Germinal center (tissue), 1 donor: ENCODE data around the gene TMEM259.

Experiments
- DNase-seq: peaks from one replicate; pipeline ENCODE4 v3.0.0; 2012; ENCODE audit warnings: mixed read lengths, low spot score

Gene TMEM259

DNA sequence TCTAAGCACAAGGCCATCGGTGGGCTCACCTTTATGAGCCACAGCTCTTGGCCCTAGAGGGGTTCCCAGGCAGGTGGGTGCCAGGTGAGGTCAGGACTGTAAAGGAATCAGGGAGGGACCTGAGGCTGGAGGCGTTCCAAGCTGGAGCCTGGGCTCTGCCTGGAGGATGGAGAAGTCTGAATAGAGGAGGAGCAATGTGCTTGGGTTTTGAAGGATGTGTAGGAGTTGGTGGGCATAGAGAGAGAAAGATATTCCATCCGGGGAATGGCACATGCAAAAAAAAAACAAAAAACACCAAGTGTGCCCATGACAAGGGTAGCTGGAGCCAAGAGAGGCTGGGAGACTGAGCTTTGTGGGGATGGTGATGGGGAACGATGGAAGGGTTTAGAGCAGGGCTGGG is 18.3 kb downstream of the TMEM259 start:
- no peak for DNase-seq

DNA sequence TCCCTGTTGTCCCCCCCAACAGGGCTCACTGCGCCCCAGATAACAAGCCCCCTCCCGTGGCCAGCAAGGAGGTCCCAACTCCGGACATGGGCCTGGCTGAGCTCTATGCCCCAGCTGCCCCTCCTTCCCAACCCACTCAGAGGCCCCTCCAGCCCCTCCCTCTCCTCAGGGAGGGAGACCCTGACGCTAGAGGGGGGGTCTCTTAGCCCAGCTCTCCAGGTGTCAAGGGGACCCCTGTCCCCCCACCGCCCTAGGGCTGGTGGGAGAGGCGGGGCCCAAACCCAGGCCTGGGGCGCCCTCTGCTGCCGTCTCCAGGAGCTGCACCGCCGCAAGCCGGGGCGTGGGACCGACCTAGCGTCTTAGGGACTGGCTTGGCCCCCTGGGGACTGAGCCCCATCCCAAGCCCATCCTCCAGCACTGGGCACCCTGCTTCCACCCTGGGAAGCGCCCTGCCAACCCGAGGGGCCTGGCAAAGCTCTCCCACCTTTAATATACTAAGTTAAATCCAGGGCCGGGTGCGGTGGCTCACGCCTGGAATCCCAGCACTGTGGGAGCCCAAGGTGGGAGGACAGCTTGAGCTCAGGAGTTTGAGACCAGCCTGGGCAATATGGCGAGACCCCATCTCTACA is 19.3 kb downstream of the TMEM259 start:
- DNase-seq: peak; percentile 74

DNA sequence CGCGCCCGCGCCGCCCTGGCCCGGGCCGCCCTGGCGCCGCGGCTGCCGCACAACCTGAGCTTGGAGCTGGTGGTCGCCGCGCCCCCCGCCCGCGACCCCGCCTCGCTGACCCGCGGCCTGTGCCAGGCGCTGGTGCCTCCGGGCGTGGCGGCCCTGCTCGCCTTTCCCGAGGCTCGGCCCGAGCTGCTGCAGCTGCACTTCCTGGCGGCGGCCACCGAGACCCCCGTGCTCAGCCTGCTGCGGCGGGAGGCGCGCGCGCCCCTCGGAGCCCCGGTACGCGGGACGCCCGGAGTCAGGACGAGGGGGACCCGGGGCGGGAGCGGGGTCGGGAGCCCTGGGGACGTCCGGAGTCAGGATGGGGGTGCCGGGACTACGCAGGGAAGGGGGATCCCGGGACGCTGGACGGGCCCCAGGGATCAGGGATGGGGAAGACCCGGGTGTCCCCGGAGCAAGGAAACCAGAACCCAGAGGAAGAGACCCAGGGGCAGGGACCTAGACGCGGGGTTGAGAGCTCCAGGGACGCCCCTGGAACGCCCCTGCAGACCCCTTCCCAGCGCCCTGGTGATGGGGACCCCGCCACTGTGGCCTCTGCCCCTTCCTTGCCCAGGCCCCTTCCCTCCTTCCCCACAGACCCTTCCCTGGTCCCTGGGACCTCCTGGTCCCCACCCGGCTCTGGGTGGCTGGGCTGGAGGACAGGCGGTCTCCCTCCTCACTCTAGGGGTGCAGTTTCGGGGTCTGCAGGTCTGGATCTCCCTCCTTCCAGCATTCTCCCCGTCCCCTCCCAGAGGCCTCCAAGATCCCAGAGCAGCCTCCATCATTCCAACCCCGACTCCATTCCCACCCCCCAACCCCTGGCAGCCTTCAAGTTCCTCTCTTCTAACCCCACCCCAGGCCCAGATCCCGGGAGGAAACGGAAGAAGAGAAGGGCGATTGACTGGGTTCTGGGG is 20.1 kb downstream of the TMEM259 start:
- DNase-seq: no peak

DNA sequence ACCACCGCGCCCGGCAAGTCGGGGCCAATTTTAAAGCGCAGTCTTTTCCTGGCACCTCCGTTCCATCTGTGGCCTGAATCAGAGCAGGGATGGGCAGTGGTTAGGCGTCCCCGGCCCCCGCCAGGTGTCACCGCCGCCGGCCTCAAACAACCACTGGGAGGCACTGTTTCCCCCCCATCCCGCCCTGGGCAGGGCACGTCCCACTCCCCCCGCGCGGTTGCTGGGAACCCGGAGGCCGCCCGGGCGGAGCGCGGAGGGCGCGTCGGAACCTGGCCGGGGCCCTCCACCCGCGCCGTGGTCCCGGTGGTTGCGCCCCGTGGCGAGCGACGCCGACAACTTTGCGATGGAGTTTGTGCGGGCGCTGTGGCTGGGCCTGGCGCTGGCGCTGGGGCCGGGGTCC is 20.8 kb downstream of the TMEM259 start, which contains the start of gene GRIN3B:
GRIN3B (plus strand) TSS at position 325 of the 400 bp plus-strand sequence; CDS start at position 344, 19 bp downstream.
- peak; percentile 85 for DNase-seq

DNA sequence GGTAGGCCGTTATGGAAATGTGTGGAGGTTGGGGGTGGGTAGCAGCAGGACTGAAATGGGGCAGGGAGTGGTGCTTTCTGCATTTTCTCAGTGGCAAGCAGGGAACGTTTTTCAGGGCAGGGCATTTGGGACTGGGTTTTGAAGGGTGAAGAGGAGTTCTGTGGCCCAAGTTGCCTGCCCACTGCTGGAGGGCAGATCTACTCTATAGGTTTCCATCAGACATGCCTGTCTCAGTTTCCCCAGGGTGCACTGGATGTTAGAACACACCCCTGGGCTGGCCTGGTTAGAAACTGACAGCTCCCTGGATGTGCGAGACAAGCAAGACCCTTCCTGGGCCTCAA is 21.6 kb downstream of the TMEM259 start:
- no peak for DNase-seq

DNA sequence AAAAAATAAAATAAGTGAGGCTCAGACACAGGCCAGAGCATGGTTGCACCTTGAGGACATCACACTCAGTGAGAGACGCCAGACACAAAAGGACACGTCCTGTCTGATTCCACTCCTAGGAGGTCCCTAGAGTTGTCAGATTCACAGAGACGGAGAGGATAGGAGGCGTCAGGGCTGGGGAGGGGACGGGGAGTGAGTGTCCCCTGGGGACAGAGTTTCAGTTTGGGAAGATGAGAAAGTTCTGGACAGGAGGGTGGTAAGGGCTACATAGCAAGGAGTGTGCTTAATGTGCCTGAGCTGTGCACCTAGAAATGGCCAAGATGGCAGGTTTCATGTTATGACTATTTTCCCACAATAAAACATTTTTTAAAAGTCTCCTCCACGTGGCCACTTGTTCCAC is 22.9 kb downstream of the TMEM259 start:
- no peak for DNase-seq

DNA sequence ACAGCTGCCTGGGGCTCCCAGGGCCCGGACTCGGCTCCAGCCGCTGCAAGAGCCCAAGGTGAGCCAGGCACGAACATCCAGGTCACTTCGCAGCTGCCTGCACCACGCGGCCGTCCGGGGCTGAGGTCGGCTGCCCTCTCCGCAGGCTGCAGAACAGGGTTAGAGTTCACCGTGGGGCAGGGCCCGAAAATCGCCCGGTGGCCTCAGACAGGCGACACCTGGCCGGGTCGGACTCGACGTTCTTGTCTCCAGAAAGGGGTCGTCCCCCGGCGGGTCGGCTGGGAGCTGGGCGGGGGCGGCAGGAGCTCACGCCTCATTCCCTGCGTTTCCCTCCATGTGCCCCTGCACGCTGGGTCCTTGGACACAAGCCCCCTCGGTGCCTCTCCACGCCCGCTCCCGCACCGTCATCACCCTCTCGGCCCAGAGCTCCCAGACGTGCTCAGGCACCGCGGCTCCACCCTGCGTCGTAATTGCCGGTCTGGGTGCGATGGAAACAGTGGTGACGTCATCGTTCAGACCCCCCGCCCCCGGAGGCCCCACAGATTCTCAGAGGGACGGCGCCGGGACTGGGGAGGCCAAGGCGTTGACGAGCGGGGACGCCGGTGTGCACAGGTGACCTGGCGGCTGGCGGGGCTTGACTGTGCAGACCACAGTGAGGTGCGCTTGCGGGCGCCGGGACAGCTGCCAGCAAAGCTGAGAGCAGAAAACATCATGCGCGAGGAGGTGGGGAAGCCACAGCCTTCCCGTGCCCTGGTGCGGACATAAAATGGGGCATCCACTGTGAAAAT is 24.7 kb downstream of the TMEM259 start:
- peak; percentile 29 for DNase-seq

DNA sequence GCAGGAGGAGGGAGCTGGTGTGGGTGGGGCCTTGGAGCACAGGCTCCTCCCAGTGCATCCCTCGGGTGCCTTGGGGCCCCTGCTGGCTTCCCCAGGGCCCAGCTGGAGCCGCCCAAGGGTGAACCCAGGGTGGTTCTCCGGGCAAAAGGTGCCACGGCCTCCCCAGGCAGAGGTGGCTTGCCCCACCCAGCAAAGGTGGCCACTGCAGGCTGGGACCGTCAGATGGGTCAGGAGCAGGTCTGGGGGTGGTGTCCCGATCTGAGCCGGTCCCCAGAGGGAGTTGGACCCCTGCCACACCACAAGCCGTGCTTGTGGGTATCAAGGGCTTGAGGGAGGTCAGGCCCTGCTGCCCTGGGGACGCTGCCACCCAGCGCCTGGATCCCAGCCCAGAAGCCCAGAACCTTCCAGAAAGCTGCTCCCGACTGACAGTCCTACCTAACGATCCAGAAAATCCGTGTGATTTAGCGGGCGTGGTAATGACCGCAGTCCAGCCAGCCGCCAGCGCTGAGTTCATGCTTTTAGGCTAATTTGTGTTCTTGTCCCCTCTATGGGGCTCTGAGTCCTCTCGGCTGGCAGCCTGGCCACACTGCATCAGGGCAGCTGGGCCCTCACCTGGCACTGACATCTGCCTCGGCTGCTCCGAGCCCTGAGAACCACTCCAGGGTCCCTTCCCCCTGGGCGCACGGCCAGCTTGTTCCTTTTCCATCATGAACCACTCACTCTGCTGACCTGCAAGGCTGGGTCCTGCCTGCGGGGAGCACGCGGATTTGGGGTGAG is 25.7 kb downstream of the TMEM259 start:
- DNase-seq: no peak

DNA sequence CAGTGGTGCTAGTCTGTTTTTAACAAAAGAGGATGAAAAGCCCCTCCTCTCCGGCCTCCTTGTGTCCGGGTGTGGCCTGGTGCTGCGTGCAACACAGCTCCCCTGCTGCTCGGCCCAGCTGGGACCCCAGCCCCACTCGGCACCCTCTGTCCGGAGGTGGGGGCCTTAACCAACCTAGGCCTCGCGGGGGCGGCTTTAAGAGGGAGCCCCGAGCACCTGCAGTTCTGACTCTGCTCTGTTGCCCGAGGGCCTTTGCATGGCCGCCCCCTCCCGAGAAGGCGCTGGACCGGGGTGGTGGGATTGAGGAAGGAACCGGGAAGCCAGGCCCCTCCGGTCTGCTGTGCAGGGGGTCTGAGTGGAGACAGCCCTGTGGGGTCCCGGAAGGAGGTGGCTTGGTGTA is 26.4 kb downstream of the TMEM259 start:
- no peak for DNase-seq

DNA sequence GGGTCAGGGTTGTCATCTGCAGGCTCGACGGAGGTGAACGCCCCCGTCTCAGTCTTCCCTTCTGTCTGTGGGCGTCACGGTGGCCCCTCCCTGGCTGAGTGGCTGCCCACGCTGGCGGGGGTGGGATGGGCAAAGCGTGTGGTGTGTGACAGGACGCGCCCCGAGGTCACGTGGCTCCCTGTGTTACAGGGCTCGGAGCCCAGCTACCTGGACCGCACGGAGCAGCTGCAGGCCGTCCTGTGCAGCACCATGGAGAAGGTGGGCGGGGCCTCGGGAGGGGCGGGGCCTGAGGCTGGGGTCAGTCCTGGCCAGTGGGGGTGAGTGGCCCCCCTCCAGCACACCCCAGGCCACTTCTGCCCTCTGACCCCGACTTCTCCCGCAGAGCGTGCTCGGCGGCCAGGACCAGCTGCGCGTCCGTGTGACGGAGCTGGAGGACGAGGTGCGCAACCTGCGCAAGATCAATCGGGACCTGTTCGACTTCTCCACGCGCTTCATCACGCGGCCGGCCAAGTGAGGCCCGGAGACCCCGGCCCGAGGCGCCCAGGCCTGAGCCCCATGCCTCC is 27.0 kb downstream of the TMEM259 start:
- DNase-seq: no peak

DNA sequence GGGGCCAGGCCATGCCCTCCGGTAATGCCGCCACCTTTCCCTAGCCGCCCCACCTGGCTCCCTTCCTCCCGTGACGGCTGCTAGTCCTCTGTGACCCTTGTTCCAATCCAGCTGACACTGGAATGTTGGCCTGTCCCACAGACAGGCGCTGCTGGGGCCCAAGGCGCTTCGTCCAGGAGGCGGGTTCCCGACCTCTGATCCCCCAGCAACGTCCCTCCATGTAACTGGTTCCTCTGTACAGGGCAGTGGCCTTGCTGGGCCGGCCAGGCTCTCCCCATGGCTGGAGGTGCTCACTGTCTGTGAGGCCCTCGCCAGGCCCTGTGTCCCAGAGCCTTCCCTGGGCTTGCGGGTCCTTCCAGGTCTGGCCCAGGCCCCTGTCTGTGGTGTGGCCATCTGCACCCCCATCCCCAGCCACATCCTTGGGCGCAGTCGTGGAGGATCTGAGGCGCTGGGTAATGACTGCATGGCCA is 27.5 kb downstream of the TMEM259 start:
- DNase-seq: no peak

DNA sequence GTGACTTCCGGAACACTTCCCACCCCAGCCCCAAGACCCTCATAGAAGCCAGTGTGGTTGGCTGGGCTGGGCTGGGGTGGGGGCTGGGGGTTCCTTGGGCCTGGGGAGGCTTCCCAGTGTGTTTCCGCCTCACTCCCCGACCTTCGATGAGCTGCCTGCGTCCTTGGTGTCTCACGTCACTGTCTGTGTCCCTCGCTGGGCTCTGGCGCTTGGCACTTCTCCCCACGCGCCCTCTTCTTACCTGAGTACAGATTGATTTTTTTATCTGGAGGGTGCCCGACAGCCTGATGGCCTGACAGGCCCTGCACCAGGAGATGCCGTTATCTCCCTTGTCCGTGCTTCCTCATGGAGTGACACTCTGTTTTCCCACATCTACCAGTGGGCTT is 28.3 kb downstream of the TMEM259 start:
- no peak for DNase-seq

DNA sequence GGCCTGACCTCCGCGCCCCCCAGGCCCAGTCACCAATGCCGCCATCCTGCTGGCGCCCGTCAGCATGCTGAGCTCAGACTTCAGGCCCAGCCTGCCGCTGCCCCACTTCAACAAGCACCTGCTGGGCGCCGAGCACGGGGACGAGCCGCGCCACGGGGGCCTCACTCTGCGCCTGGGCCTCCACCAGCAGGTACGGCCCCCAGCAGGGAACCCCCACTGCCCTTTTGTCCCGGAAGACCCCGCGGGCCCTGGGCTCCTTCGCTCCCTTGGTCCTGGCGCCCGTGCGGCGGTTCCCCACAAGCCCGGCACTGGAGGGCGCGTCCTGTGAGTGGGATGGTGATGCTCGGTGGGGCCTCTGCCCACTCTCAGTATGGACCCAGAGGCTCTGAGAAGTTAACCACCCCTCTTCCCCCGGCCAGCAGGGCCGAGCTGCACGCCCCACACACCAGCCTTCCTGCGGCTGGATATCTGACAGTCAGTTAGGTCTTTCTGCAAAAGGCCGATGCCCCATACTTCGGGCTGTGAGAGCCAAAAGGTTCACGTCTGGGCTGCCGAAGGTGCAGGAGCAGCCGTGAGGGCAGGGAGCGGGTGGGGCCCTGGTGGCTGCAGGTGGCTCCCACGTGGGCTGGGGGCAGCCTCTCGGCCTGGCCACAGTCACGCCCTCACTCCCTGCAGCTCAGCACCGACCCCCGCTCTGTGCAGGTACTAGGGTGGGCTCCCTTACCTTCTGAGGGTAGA is 28.8 kb downstream of the TMEM259 start:
- DNase-seq: no peak

DNA sequence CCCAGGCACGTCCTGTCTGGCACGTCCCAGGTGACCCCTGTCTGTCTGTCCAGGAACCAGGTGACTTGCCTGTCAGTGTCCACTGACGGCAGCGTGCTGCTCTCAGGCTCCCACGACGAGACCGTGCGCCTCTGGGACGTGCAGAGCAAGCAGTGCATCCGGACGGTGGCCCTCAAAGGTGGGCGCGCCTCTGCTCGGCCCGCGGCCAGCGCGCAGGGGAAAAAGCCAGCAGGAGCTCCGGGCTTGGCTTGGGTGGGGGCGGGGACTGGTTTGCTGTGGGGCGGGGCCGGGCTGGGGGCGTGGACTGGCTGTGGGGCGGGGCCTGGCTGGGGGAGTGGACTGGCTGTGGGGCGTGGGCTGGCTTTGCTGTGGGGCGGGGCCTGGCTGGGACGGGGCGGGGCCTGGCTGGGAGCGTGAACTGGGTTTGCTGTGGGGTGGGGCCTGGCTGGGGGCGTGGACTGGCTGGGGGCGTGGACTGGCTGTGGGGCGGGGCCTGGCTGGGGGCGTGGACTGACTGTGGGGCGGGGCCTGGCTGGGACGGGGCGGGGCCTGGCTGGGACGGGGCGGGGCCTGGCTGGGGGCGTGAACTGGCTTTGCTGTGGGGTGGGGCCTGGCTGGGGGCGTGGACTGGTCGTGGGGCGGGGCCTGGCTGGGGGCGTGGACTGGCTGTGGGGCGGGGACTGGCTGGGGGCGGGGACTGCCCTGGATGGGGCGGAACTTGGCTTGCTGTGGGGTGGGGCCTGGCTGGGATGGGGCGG is 29.6 kb downstream of the TMEM259 start:
- DNase-seq: peak; percentile 40

DNA sequence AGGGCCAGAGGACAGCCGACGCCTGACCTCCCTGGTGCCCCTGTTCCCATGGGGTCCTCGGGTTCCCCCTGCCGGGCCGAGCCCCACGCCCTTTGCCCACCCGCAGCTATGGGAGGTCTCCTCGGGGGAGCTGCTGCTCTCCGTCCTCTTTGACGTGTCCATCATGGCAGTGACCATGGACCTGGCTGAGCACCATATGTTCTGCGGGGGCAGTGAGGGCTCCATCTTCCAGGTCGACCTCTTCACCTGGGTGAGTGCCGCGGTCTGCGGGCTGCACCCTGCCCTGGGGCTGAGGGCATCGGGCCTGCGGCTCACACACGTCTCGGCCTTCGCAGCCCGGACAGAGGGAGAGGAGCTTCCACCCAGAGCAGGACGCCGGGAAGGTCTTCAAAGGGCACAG is 30.2 kb downstream of the TMEM259 start:
- DNase-seq: no peak

DNA sequence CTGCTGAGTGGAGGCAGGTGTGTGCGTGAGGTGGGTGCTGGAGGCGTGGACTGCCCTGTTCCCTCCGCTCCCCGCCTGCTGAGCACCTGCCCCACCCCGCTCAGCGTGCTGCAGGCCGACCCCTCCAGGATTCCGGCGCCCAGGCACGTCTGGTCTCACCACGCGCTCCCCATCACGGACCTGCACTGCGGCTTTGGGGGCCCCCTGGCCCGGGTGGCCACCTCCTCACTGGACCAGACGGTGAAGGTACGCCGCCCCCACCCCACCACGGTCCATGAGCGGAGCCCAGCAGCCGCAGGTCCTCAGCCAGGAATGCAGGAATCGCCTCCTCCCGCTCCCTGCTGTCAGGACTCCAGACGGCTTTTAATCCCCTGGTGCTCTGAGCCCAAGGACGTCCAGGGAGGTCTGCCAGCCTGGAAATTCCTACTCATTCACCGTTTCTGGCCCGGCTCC is 30.8 kb downstream of the TMEM259 start:
- DNase-seq: no peak

DNA sequence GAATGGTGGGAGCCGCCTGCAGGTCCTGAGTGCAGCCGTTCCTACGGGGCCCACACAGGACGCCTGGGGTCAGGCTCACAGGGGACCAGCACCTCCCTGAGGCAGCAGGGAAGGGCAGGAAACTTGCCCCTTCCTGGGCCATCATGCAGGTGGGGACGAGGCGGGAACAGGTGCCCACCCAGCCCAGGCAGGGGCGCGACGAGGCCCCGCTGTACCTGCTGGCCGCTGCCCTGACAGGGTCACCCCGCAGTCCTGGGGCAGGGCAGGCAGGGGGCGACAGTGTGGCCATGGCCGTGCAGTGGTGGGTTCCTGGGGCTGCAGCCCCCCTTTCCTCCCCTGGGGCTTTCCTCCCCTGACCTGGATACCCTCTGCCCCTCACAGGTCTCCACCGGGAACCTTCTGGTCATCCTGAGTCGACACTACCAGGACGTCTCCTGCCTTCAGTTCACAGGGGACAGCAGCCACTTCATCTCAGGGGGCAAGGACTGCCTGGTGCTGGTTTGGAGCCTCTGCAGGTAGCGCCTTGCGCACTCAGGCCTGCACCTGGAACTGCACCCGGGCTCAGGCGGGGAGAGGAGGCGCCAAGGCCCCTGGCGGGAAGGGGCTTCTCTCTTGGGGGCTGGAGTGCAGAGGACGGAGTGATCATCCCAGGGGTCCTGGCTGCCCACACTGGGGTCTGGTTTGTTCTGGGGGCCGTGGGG is 31.4 kb downstream of the TMEM259 start:
- no peak for DNase-seq

DNA sequence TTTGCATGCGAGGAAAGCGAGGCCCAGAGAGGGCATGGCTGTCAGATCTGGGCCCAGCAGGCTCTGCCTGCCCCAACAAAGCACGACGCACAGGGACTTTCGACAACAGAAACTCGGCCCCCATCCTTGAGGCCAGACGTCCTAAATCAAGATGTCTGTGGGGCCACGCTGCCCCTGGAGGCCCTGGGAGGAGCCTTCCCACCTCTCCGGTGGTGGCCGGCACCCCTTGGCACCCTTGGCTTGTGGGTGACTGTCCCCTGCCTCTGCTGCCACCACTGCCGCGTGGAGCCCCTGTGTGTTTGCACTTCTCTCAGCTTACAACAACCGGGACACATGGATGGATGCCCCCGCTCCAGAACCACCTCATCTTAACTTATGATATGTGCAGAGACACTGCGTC is 32.4 kb downstream of the TMEM259 start:
- DNase-seq: no peak

DNA sequence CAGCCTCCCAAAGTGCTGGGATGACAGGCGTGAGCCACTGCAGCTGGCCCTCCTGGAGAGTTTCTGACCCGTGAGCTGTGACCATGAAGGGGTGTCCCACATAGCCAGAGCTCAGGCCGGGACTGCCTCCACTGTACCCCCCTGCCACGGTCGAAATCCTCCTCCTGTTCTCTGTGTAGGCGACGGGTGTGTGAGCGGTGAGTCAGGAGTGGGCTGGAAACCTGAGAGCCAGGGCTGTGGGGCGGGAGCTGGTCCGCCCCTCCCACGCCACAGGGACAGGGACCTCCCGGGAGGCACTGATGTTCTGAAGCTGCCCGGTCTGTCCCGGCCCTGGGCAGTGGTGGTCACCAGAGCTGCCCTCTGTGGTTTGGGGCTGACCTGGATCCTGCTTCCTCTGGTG is 32.8 kb downstream of the TMEM259 start:
- no peak for DNase-seq
